Neural crest cell (in vitro differentiated cells): Measurements from ENCODE around the gene SLC7A1. TPM values are rescaled to one million over a fixed set of nuclear protein-coding genes. Genes with fewer than 3 reads are reported as not detected.

Source experiments
- DNase-seq: peaks from one replicate; pipeline ENCODE4 v3.0.0; 2021; ENCODE audit warnings: low read depth, mixed read lengths, low spot score
- H3K27ac Mint-ChIP-seq: one replicate; pipeline ENCODE4 v1.8.0; 2021; ENCODE audit warnings: mild to moderate bottlenecking, mixed read lengths; ENCODE audit not compliant: unreplicated experiment
- H3K27me3 Mint-ChIP-seq: 2 replicates; pipeline ENCODE4 v1.8.0; 2021; ENCODE audit warnings: low read depth, mild to moderate bottlenecking, mixed read lengths
- H3K36me3 Mint-ChIP-seq: 2 replicates; pipeline ENCODE4 v1.8.0; 2021; ENCODE audit warnings: low read depth, mild to moderate bottlenecking, mixed read lengths
- H3K4me1 Mint-ChIP-seq: 2 replicates; pipeline ENCODE4 v1.8.0; 2021; ENCODE audit warnings: mixed read lengths
- H3K4me3 Mint-ChIP-seq: one replicate; pipeline ENCODE4 v1.8.0; 2021; ENCODE audit warnings: mild to moderate bottlenecking, mixed read lengths
- H3K9me3 Mint-ChIP-seq: 2 replicates; pipeline ENCODE4 v1.8.0; 2021; ENCODE audit warnings: mixed read lengths
- total RNA-seq: library from RNA; stranded (reverse); gene quantifications from 2 replicates; pipeline ENCODE4 v1.2.1, GENCODE V29; 2021
- TF ChIP-seq, protein P1 (sequence below): fragments of 200-600 bp; sonication (generic); conservative IDR thresholded peaks from 2 replicates; pipeline ENCODE4 v1.5.0; 2021; ENCODE audit warnings: antibody characterized with exemption, mild to moderate bottlenecking

The SLC7A1 gene
- total RNA-seq, 1 donor from 2014 or later: 69.7 TPM

DNA sequence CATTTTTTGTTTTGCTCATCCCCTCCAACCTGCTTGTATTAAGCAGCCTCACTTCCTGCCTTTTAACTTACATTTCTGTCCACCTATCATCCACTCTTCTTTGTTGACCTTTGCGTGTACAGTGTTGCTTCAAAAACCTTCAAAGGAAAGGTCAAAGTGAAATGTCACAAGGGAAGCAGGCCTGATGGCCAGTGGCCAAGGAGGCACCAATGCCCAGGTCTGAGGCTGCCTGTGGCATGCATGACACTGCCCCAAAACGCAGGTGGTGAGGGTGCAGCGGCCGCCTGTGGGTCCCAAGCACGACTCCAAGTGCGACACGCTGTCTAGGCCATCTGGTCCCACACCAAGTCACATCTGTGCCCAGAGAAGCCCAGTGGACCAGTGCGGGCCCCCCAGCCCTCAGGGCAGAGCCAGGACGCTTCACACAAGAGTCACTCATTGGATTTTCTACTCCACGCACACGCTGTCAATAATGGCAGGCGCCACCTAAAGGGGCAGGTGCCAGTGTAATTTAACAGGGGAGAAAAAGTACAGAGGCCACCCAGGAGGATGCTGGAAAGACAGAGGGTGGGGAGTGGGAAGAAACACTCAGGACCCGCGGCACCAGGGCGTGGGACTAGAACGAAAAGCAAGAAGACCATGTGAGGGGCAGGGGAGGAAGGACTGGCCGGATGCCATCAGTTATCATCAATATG lies 23.5 kb downstream of the SLC7A1 start:
- Mint-ChIP-seq H3K9me3 (no peaks in the 10 kb centered on the region), H3K36me3 (peaks cover 2% of the 10 kb centered on the region), H3K4me3 (no peak overlapping the region), H3K4me1 (peaks cover 47% of the 10 kb centered on the region), H3K27me3 (no peaks in the 10 kb centered on the region), H3K27ac (peak overlapping the region; percentile 32)
- no peak for DNase-seq
- TF ChIP-seq, protein P1, sequence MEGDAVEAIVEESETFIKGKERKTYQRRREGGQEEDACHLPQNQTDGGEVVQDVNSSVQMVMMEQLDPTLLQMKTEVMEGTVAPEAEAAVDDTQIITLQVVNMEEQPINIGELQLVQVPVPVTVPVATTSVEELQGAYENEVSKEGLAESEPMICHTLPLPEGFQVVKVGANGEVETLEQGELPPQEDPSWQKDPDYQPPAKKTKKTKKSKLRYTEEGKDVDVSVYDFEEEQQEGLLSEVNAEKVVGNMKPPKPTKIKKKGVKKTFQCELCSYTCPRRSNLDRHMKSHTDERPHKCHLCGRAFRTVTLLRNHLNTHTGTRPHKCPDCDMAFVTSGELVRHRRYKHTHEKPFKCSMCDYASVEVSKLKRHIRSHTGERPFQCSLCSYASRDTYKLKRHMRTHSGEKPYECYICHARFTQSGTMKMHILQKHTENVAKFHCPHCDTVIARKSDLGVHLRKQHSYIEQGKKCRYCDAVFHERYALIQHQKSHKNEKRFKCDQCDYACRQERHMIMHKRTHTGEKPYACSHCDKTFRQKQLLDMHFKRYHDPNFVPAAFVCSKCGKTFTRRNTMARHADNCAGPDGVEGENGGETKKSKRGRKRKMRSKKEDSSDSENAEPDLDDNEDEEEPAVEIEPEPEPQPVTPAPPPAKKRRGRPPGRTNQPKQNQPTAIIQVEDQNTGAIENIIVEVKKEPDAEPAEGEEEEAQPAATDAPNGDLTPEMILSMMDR: no peak

DNA sequence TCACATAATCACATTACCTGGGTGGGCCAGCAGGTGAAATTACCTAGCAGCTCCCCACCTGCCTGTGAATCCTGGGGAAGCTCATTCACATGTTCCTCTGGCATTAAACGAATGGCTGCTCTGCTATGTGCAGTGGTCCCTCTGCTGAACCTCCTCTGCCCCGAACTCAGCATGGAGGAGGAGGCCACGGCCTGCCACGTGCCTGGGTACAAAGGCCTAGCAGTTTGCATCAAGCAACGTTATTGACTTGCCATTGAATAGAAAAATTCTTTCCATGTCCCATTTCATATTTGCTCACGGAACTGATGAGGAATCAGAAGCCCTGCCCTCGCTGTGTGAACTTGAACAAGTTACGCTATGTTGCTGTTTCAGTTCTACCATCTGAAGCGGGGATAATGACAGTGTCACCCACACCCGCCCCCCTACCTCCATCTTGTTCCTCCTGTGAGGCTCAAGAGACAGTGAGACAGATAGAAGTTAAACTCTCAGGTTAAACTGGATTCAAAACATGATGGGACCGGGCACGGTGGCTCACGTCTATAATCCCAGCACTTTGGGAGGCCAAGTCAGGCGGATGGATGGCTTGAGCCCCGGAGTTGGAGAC lies 25.3 kb downstream of the SLC7A1 start:
- Mint-ChIP-seq H3K4me1 (peaks cover 55% of the 10 kb centered on the region), H3K9me3 (peaks cover 3% of the 10 kb centered on the region), H3K4me3 (no peak overlapping the region), H3K36me3 (peaks cover 6% of the 10 kb centered on the region), H3K27ac (peak overlapping the region; percentile 74), H3K27me3 (no peaks in the 10 kb centered on the region)
- TF ChIP-seq, protein P1: no peak
- no peak for DNase-seq

- peaks cover 3% of the 10 kb centered on the region for H3K9me3 Mint-ChIP-seq
- no peak overlapping the region for H3K27ac Mint-ChIP-seq
- no peaks in the 10 kb centered on the region for H3K27me3 Mint-ChIP-seq
- no peak for DNase-seq
- peaks cover 56% of the 10 kb centered on the region for H3K4me1 Mint-ChIP-seq
- TF ChIP-seq, protein P1: no peak
- H3K36me3 Mint-ChIP-seq: peaks cover 6% of the 10 kb centered on the region
- H3K4me3 Mint-ChIP-seq: no peak overlapping the region
These were observed 26.0 kb downstream of the SLC7A1 start for GRCh38 chr13:29569253-29570050.

- Mint-ChIP-seq H3K27ac (no peak overlapping the region), H3K4me1 (peaks cover 55% of the 10 kb centered on the region), H3K4me3 (no peak overlapping the region), H3K9me3 (peaks cover 3% of the 10 kb centered on the region), H3K36me3 (peaks cover 6% of the 10 kb centered on the region), H3K27me3 (no peaks in the 10 kb centered on the region)
- TF ChIP-seq, protein P1: no peak
- DNase-seq: no peak
These were observed 26.8 kb downstream of the SLC7A1 start for GRCh38 chr13:29568731-29569130.

DNA sequence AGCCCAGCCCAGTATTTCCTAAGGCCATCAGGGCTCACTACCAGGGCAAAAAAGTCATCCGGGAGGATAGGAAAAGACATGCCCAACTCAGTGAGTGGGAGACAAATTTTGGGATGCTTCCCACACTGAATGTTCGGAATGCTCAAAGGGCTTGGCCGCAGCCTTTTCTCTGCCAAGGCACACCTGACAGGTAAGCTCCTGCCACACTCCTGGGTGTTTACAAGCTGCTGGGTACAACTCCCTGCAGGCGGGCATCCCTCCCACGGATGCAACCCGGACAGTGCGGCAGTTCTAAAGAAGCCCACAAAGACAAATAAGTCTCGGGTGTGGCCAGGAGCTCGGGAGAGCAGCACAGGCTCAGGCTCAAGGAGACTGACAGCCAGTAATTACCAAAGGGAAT lies 28.1 kb downstream of the SLC7A1 start:
- TF ChIP-seq, protein P1: no peak
- Mint-ChIP-seq H3K27ac (no peak overlapping the region), H3K36me3 (peaks cover 6% of the 10 kb centered on the region), H3K9me3 (peaks cover 3% of the 10 kb centered on the region), H3K4me3 (no peak overlapping the region), H3K4me1 (peaks cover 56% of the 10 kb centered on the region), H3K27me3 (no peaks in the 10 kb centered on the region)
- no peak for DNase-seq
